Subcutaneous adipose tissue (tissue), 4 donors: Measurements from ENCODE around the gene SIPA1. TPM values are rescaled to one million over a fixed set of nuclear protein-coding genes. Genes with fewer than 3 reads are reported as not detected.

Experiments used
- CTCF ChIP-seq: fragments of 450-650 bp; IDR thresholded peaks from one replicate; pipeline ENCODE4 v1.5.1; 2016; ENCODE audit warnings: low read depth, mild to moderate bottlenecking, control low read depth, antibody characterized with exemption, moderate library complexity
- total RNA-seq, 4 donors: library from RNA; depleted of rRNA; stranded (reverse); fragments of >200 nt; gene quantifications; one replicate each; pipeline ENCODE4 v1.1.0, GENCODE V29; 2016

SIPA1 gene
- total RNA-seq, 4 donors from 2014 or later, result 19.8 to 42.8 (median 22.9) TPM

GRCh38 chr11:65649656-65650546 lies 12.0 kb downstream of the SIPA1 start:
- TF ChIP-seq CTCF, result no peak

- TF ChIP-seq CTCF, result no peak
Observed at GRCh38 chr11:65650547-65651338, 12.8 kb downstream of the SIPA1 start.

GRCh38 chr11:65651339-65651588 lies 13.4 kb downstream of the SIPA1 start:
- TF ChIP-seq CTCF, result no peak

- no peak for TF ChIP-seq CTCF
Observed at GRCh38 chr11:65651589-65652510, 13.9 kb downstream of the SIPA1 start.

- no peak for TF ChIP-seq CTCF
Observed at GRCh38 chr11:65652511-65653228, 14.8 kb downstream of the SIPA1 start.

GRCh38 chr11:65653229-65654225 lies 15.6 kb downstream of the SIPA1 start:
- no peak for TF ChIP-seq CTCF
